Stimulated activated CD4-positive, alpha-beta T cell treated with anti-CD3 and anti-CD28 coated beads, TNF-alpha, amount 100 ng/mL, for 4 hours (primary cell): Measurements from ENCODE around the gene RASD1.
"Not testable (repeated sequence)": the region's sequence is repeated elsewhere in the genome, so short reads cannot be mapped to it uniquely, and the experiment has no call there.

Source experiments
- DNase-seq, 3 experiments: peaks; one replicate each; pipeline ENCODE4 v3.0.0-alpha.2; 2020; ENCODE audit warnings: low read depth in 3 of 3

The RASD1 gene

GRCh38 chr17:17469358-17469757 lies 26.8 kb downstream of the RASD1 start:
- DNase-seq: no peak

GRCh38 chr17:17468217-17469010 lies 27.8 kb downstream of the RASD1 start:
- DNase-seq: no peak

GRCh38 chr17:17467720-17468119 lies 28.5 kb downstream of the RASD1 start:
- no peak for DNase-seq

GRCh38 chr17:17467016-17467415 lies 29.2 kb downstream of the RASD1 start:
- DNase-seq: no peak

- no peak for DNase-seq
Measured at GRCh38 chr17:17466511-17466910, 29.7 kb downstream of the RASD1 start.

GRCh38 chr17:17465878-17466277 lies 30.3 kb downstream of the RASD1 start:
- not testable (repeated sequence) for DNase-seq

DNA sequence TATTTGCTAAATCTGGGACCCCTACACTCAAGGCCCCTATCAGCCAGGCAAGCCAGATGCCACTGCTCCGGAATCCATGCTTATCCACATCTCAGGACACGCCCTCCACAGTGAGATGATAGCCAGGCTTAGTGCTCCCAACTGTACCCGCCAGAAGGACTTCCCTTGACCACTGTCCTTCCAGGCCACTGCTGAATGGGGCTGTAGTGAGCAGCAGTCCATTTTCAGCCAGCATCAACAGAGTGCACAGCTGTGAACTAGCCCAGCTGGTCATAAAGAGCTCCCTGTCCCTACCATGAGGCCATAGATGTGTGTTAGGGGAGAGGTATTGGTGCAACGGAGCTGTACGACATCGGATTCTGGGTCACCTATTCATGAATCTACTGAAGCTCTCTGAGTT lies 32.4 kb downstream of the RASD1 start:
- DNase-seq: no peak

GRCh38 chr17:17462048-17462824 lies 34.0 kb downstream of the RASD1 start:
- no peak for DNase-seq

DNA sequence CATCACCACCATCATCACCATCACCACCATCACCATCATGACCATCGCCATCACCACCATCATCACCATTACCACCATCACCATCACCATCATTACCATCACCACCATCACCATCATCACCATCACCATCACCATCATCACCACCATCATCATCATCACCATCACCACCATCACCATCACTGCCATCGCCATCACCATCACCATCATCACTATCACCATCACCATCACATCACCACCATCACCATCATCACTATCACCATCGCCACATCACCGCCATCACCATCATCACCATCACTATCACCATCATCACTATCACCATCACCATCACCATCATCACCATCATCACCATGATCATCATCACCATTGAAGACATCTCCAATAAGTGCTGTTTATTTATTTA lies 36.2 kb downstream of the RASD1 start:
- no peak for DNase-seq

DNA sequence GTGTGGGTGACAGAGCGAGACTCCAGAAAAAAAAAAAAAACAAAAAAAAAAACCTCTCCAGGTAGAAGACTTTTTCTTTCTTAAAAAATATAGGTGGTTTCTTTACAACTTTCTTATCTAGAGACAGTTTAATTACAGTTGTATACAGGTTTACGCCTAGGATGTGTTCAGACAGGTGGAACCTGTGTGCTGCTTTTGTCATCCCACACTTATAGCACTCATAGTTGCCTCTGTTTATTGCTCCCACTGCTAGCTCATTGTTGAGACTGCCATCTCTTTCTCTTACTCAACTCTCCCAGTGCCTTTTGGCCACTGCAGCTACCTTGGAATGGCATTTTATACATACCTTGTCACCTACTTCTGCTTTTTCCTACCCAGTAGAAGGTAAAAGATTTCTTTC lies 38.5 kb downstream of the RASD1 start:
- no peak for DNase-seq

DNA sequence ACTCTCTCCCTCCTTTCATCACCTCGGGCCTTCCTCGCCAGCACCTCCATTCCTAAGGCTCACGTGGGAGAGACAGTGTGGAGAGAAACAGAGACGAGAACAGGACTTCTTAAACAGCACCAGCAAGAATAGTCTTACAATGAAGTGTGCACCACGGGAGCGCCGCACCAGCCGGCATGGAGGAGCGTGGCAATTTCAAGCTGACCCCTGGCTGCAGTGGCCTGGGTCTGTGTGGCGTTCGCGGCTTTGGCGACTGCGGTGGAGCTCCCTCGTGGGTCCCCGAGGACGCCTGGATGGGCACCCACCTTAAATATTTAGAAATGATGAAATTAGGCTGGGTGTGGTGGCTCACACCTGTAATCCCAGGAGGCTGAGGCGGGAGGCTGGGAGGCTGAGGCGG lies 39.9 kb downstream of the RASD1 start:
- DNase-seq: no peak

GRCh38 chr17:17455173-17455572 lies 41.0 kb downstream of the RASD1 start:
- DNase-seq: no peak

DNA sequence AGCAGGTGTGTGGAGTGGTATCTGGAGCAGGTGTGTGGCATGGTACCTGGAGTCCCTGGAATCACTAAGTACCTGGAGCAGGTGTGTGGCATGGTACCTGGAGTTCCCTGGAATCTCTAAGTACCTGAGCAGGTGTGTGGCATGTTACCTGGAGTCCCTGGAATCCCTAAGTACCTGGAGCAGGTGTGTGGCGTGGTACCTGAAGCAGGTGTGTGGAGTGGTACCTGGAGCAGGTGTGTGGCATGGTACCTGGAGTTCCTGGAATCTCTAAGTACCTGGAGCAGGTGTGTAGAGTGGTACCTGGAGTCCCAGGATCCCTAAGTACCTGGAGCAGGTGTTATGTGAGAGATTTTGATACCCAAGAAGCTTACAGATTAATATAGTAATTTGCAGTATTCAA lies 41.5 kb downstream of the RASD1 start:
- not testable (repeated sequence) for DNase-seq

- no peak for DNase-seq
Measured at GRCh38 chr17:17454276-17454675, 41.9 kb downstream of the RASD1 start.

GRCh38 chr17:17453088-17453487 lies 43.1 kb downstream of the RASD1 start:
- no peak for DNase-seq

DNA sequence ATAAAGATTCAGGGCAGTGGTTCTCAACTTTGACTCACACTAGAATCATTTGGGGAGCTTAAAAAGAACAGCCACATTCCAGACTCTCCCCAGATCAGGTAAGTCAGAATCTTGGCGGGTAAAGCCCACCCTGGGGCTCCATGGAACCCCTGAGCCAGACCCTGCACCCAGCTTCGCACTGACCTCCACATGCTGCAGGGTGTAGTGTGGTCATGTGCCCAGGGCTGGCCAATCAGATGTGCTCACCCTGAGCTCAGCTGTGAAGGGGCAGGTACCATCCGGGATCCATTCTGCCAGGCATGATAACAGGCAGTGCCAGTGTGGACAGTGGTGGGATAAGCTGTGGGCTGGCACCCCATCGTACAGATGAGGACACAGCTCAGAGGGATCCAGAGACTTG lies 47.5 kb downstream of the RASD1 start:
- no peak for DNase-seq

DNA sequence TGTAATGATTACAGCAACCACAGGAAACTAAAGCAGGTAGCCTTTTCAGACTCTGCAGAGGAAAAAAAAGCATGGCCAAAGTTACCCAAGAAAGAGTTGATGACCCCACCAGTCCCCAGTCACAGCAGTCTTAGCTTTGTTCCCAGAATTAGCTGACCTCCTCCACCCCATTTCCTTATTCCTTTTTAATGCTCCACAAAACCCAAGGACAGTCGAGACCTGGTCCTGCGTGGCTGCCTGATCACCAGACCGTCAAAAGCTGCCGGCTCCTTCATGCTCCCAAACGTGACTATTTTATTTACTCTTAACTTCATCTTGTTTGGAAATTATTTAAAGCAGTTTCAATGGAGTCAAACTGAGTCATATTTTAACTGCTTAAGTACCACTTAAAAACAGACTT lies 48.1 kb downstream of the RASD1 start:
- no peak for DNase-seq

- no peak for DNase-seq
Measured at GRCh38 chr17:17447264-17447663, 48.9 kb downstream of the RASD1 start.

GRCh38 chr17:17446666-17447155 lies 49.5 kb downstream of the RASD1 start:
- DNase-seq: no peak

GRCh38 chr17:17445925-17446665 lies 50.1 kb downstream of the RASD1 start:
- DNase-seq: no peak

DNA sequence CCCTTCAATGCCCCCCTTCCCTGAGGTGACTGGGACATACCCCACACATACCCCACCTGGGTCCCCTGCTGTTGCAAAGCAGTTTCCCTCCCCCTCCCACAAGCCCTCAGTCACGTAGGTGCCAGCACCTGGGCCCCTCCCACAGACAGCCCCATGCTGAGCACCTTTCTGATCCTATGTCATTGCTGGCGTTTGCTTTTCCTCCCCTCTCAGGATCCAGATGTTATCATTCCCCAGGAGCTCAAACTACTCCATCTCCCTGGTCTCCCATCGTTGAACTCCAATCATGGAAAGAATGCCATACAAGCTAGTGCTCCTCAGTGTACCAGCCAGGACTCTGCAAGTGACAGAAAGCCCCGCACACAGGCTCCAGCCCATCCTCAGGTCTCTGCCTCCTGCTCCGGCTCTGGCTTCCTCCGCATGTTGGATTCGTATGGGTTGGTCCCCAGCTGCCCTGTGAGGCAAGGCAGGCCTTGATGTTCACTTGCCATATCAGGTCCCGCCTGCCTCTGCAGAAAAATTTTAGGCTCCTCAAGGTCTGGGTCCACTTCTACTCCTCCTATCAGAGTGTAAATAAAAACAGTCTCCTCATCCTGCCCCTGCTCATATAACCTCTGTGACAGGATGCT lies 50.8 kb downstream of the RASD1 start:
- DNase-seq: no peak
